Left lung (tissue), 10 donors: ENCODE results near the gene POU2F1. TPM values are rescaled to one million over a fixed set of nuclear protein-coding genes. Genes with fewer than 3 reads are reported as not detected.
A peak's percentile ranks its signal among the peaks of the same experiment; 100 is the strongest.

Experiments used
- ATAC-seq: fragments of 200-7000 bp; cut with Tn5 transposase; one replicate; pipeline ENCODE4 v1.9.1; 2020; ENCODE audit warnings: moderate library complexity
- DNase-seq, 4 donors: peaks; one replicate each; pipeline ENCODE4 v3.0.0-alpha.2; 2013 to 2020
- H3K27ac ChIP-seq, 2 donors: fragments of 200-600 bp; sonication (generic) in 1 of 2; one replicate each; pipeline versions ENCODE4 v1.5.0 to v1.8.0; 2020 to 2021
- H3K27me3 ChIP-seq, 2 donors: fragments of 200-600 bp; sonication (generic) in 1 of 2; one replicate each; pipeline versions ENCODE4 v1.5.0 to v1.8.0; 2020 to 2021
- H3K36me3 ChIP-seq, 2 donors: fragments of 200-600 bp; sonication (generic) in 1 of 2; one replicate each; pipeline versions ENCODE4 v1.5.0 to v1.8.0; 2020 to 2021
- H3K4me1 ChIP-seq, 2 donors: fragments of 200-600 bp; one replicate each; pipeline ENCODE4 v1.8.0; 2021
- H3K4me3 ChIP-seq, 2 donors: fragments of 200-600 bp; sonication (generic) in 1 of 2; one replicate each; pipeline versions ENCODE4 v1.5.0 to v1.8.0; 2020 to 2021; ENCODE audit warnings: mild to moderate bottlenecking in 1 of 2
- H3K9me3 ChIP-seq, 2 donors: fragments of 200-600 bp; sonication (generic) in 1 of 2; one replicate each; pipeline versions ENCODE4 v1.5.0 to v1.8.0; 2020 to 2021
- CTCF ChIP-seq, 2 donors: fragments of 200-600 bp; sonication (generic) in 1 of 2; IDR thresholded peaks; one replicate each; pipeline versions ENCODE4 v1.5.0 to v1.8.0; 2021; ENCODE audit warnings: antibody characterized with exemption in 2 of 2
- intact Hi-C, 2 donors: fragments of 100-400 bp; cut with DNase I; formaldehyde crosslinking; loops; one replicate each; pipeline versions ENCODE4 v1.11.2 to v1.14.2; 2022
- polyA plus RNA-seq, 6 donors: library from polyadenylated mRNA; unstranded; fragments of 120-200 nt; gene quantifications; one replicate each; pipeline ENCODE4 v1.2.1, GENCODE V29; 2013; ENCODE audit not compliant: insufficient read length in 6 of 6
- total RNA-seq, 2 donors: library from RNA; stranded (reverse); fragmentation: NEBNext Ultra II Directional; extraction: Animal tissue kit (Norgen Biotek cat#: 25700); gene quantifications; one replicate each; pipeline ENCODE4 v1.2.1, GENCODE V29; 2021
- donor health status: DM: no; HTN: yes; CAD: no.
- donor health status: DM: no; HTN: no; CAD: no.

POU2F1 gene
- total and polyA plus RNA-seq, 8 donors, result 12.3 to 16.3 (median 15.2) TPM

DNA sequence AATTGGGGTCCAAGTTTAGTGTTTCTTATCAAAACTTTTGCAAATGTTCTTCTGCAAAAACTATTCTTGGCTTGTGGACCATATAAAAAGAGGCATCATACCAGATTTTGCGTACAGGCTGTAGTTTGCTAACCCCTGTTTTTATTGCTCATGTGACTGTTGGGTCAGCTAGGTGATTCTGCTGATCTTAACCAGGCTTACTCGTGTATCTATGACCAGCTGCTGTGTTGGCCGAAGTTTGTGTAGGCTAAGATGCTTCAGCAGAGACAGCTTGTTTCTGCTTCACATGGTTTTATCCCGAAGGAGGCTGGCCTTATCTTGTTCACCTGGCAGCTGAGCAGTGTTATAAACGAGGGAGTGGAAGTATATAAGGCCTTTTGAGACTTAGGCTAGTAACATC is 38.2 kb downstream of the POU2F1 start:
- ATAC-seq, result no peak
- H3K9me3 ChIP-seq, result no peaks in the 10 kb centered on the region
- no peak for TF ChIP-seq CTCF (IDR thresholded peaks at IDR 0.05)
- H3K27ac ChIP-seq, result no peak overlapping the region
- no peak overlapping the region for H3K4me3 ChIP-seq
- no peak for DNase-seq
- intact Hi-C loops, result no loop called here
- no peaks in the 10 kb centered on the region for H3K36me3 ChIP-seq
- H3K4me1 ChIP-seq, result peaks cover 2 to 18% of the 10 kb centered on the region in 2 donors
- no peaks in the 10 kb centered on the region for H3K27me3 ChIP-seq

GRCh38 chr1:167262836-167263235 is 42.1 kb downstream of the POU2F1 start:
- Histone ChIP-seq H3K27me3 (no peaks in the 10 kb centered on the region), H3K36me3 (no peaks in the 10 kb centered on the region), H3K9me3 (no peaks in the 10 kb centered on the region), H3K4me1 (peaks cover 4 to 33% of the 10 kb centered on the region in 2 donors), H3K27ac (no peak overlapping the region), H3K4me3 (no peak overlapping the region)
- ATAC-seq (no peak), DNase-seq (no peak)
- TF ChIP-seq CTCF (IDR thresholded peaks at IDR 0.05), result no peak
- intact Hi-C loops, result loop anchor here in 1 of 2 donors (10.0 kb wide), 1 partner anchor 142 kb away; no protein-coding TSS in a partner anchor

- no peaks in the 10 kb centered on the region for H3K9me3 ChIP-seq
- intact Hi-C loops, result loop anchor here in 1 of 2 donors (10.0 kb wide), 1 partner anchor 141 kb away; no protein-coding TSS in a partner anchor
- no peak for ATAC-seq
- no peaks in the 10 kb centered on the region for H3K27me3 ChIP-seq
- TF ChIP-seq CTCF (IDR thresholded peaks at IDR 0.05), result no peak
- H3K4me3 ChIP-seq, result no peak overlapping the region
- no peak for DNase-seq
- peaks cover 4 to 38% of the 10 kb centered on the region in 2 donors for H3K4me1 ChIP-seq
- no peaks in the 10 kb centered on the region for H3K36me3 ChIP-seq
- peak overlapping the region in 1 of 2 donors; percentile 39 for H3K27ac ChIP-seq
Measured at GRCh38 chr1:167263344-167263743, 42.7 kb downstream of the POU2F1 start.

DNA sequence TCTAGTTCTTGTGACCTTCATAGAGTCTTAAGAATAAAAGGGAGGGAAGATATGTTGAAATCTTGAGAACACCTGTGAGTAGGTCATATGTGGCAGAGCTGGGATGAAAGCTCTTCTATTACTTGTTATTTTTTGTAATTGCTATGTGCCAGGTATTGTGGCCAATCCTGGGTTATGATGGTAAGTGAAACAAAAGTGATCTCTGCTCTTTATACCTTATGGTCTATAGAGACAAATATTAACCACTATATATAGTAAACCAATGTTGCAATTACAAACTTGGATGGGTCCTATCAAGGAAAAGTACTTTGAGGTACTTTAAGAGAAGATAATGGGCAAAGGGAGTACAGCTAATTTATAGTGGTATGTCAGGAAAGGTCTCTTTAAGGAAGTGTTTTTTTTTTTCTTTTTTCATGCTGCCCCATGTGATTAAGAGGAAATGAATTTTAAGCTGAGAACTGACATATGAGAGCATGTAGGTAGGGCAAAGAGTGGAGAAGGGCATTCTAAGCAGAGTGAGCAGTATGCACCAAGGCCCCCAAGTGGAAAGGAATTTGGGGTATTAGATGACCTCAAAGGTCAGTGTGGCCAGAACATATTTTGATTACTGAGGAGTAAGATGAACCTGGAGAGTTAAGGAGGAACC is 43.3 kb downstream of the POU2F1 start:
- intact Hi-C loops, result loop anchor here in 1 of 2 donors (10.0 kb wide), 1 partner anchor 141 kb away; no protein-coding TSS in a partner anchor
- ATAC-seq, result peak; percentile 66

More for the DNA sequence above, 43.3 kb downstream of the POU2F1 start:
- no peaks in the 10 kb centered on the region for H3K9me3 ChIP-seq
- TF ChIP-seq CTCF (IDR thresholded peaks at IDR 0.05), result no peak
- peaks cover 4 to 44% of the 10 kb centered on the region in 2 donors for H3K4me1 ChIP-seq
- no peak for DNase-seq
- no peaks in the 10 kb centered on the region for H3K36me3 ChIP-seq
- H3K4me3 ChIP-seq, result no peak overlapping the region
- peak overlapping the region in 1 of 2 donors; percentile 39 for H3K27ac ChIP-seq
- H3K27me3 ChIP-seq, result no peaks in the 10 kb centered on the region
